ENCODE measurements around the gene DHX30.

Gene DHX30

DNA sequence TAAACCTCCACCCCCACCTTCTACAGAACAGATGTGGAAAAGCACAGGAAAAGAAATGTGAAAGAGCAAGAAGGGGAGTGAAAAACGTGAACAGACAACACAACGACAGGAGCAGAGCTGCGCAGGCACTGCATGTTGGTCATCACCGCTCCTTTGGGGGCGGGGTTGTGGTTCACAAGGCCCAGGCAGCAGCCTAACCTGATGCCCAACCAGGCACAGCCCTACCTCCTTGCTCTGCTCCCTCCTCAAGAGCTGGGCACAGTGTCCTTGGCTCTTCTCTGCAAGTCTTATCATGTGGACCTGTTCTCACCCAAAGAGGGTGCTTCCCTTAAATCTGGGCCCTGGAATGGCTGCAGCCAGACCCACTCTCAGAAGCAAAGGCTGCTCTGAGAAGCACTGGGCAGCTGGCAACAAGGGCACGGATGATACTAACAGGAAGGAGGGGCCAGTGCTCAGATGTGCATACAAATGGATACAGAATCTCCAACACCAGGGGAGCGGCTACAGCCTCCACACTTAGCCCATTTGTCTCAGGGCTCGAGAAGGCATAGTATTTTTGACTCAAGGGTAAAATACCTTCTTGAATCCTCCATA, 64.6 kb downstream of the DHX30 start:
- H3K79me1 ChIP-seq (ENCODE audit: low read length) = no peaks in the 10 kb centered on the region
- H2BK120ac ChIP-seq (ENCODE audit: low read depth, low read length) = no peak overlapping the region
- H3K79me2 ChIP-seq (ENCODE audit: control insufficient read depth, insufficient read depth, low read length) = no peaks in the 10 kb centered on the region
- no peak overlapping the region for H3K4me2 ChIP-seq (ENCODE audit: low read length)
- H3K4me3 ChIP-seq (ENCODE audit: low read length) = no peak overlapping the region
- H3K4ac ChIP-seq (ENCODE audit: low read depth, low read length) = no peak overlapping the region
- no peak overlapping the region for H2BK15ac ChIP-seq (replicated peaks; ENCODE audit: low read depth)
- H3K56ac ChIP-seq (ENCODE audit: low read length) = no peak overlapping the region
- no peak overlapping the region for H2BK5ac ChIP-seq (ENCODE audit: low read length)
- H4K8ac ChIP-seq (ENCODE audit: low read depth, low read length) = no peak overlapping the region
- H2AK5ac ChIP-seq (ENCODE audit: low read length) = no peak overlapping the region
- no peaks in the 10 kb centered on the region for H3K4me1 ChIP-seq (ENCODE audit: control insufficient read depth, low read depth, low read length)
- H3K23ac ChIP-seq (ENCODE audit: low read length) = no peak overlapping the region
- H3K36me3 ChIP-seq (ENCODE audit: control insufficient read depth, insufficient read depth, low read length) = peaks cover 15% of the 10 kb centered on the region
- DNase-seq = no peak
- no peak overlapping the region for H4K5ac ChIP-seq (ENCODE audit: low read length)
- no peak overlapping the region for H3K27ac ChIP-seq (ENCODE audit: low read depth, low read length)
- H3K9ac ChIP-seq (ENCODE audit: low read length) = no peak overlapping the region
- no peak overlapping the region for H3K18ac ChIP-seq (ENCODE audit: low read length)
- no peaks in the 10 kb centered on the region for H3K27me3 ChIP-seq (ENCODE audit: insufficient read depth, low read length, poor library complexity)
- no CpG with 5 or more reads among the region's 8 CpGs for WGBS (ENCODE audit: extremely low coverage, insufficient coverage, low lambda C conversion rate)

- peaks cover 17% of the 10 kb centered on the region for H3K36me3 ChIP-seq (ENCODE audit: control insufficient read depth, insufficient read depth, low read length)
- H3K4me2 ChIP-seq (ENCODE audit: low read length) = no peak overlapping the region
Observed at GRCh38 chr3:47868306-47868705, 65.4 kb downstream of the DHX30 start.

GRCh38 chr3:47870156-47870555, 67.2 kb downstream of the DHX30 start:
- no peak overlapping the region for H3K27ac ChIP-seq (ENCODE audit: low read depth, low read length)
- peaks cover 15% of the 10 kb centered on the region for H3K36me3 ChIP-seq (ENCODE audit: control insufficient read depth, insufficient read depth, low read length)
- H3K27me3 ChIP-seq (ENCODE audit: insufficient read depth, low read length, poor library complexity) = no peaks in the 10 kb centered on the region
- no peak overlapping the region for H3K4me2 ChIP-seq (ENCODE audit: low read length)
- no peak overlapping the region for H2BK5ac ChIP-seq (ENCODE audit: low read length)
- H3K79me1 ChIP-seq (ENCODE audit: low read length) = no peaks in the 10 kb centered on the region
- WGBS (ENCODE audit: extremely low coverage, insufficient coverage, low lambda C conversion rate) = no CpG with 5 or more reads among the region's 3 CpGs
- H2BK120ac ChIP-seq (ENCODE audit: low read depth, low read length) = no peak overlapping the region
- no peaks in the 10 kb centered on the region for H3K4me1 ChIP-seq (ENCODE audit: control insufficient read depth, low read depth, low read length)
- DNase-seq = no peak
- H3K4ac ChIP-seq (ENCODE audit: low read depth, low read length) = no peak overlapping the region
- no peaks in the 10 kb centered on the region for H3K79me2 ChIP-seq (ENCODE audit: control insufficient read depth, insufficient read depth, low read length)
- H3K9ac ChIP-seq (ENCODE audit: low read length) = no peak overlapping the region
- H3K18ac ChIP-seq (ENCODE audit: low read length) = no peak overlapping the region
- no peak overlapping the region for H3K56ac ChIP-seq (ENCODE audit: low read length)
- no peak overlapping the region for H3K4me3 ChIP-seq (ENCODE audit: low read length)
- H2AK5ac ChIP-seq (ENCODE audit: low read length) = no peak overlapping the region
- no peak overlapping the region for H4K5ac ChIP-seq (ENCODE audit: low read length)
- H4K8ac ChIP-seq (ENCODE audit: low read depth, low read length) = no peak overlapping the region
- H3K23ac ChIP-seq (ENCODE audit: low read length) = no peak overlapping the region
- H2BK15ac ChIP-seq (replicated peaks; ENCODE audit: low read depth) = no peak overlapping the region

More at GRCh38 chr3:47868306-47868705, 65.4 kb downstream of the DHX30 start:
- no peak overlapping the region for H2BK120ac ChIP-seq (ENCODE audit: low read depth, low read length)
- no peak overlapping the region for H3K56ac ChIP-seq (ENCODE audit: low read length)
- H3K27ac ChIP-seq (ENCODE audit: low read depth, low read length) = no peak overlapping the region
- H4K5ac ChIP-seq (ENCODE audit: low read length) = no peak overlapping the region
- no CpG with 5 or more reads among the region's 2 CpGs for WGBS (ENCODE audit: extremely low coverage, insufficient coverage, low lambda C conversion rate)
- no peak overlapping the region for H2AK5ac ChIP-seq (ENCODE audit: low read length)
- H3K4me1 ChIP-seq (ENCODE audit: control insufficient read depth, low read depth, low read length) = no peaks in the 10 kb centered on the region
- H3K9ac ChIP-seq (ENCODE audit: low read length) = no peak overlapping the region
- no peak overlapping the region for H3K4ac ChIP-seq (ENCODE audit: low read depth, low read length)
- H3K79me1 ChIP-seq (ENCODE audit: low read length) = no peaks in the 10 kb centered on the region
- no peak overlapping the region for H2BK5ac ChIP-seq (ENCODE audit: low read length)
- no peak overlapping the region for H3K4me3 ChIP-seq (ENCODE audit: low read length)
- no peaks in the 10 kb centered on the region for H3K27me3 ChIP-seq (ENCODE audit: insufficient read depth, low read length, poor library complexity)
- DNase-seq = no peak
- no peak overlapping the region for H4K8ac ChIP-seq (ENCODE audit: low read depth, low read length)
- H3K18ac ChIP-seq (ENCODE audit: low read length) = no peak overlapping the region
- no peaks in the 10 kb centered on the region for H3K79me2 ChIP-seq (ENCODE audit: control insufficient read depth, insufficient read depth, low read length)
- no peak overlapping the region for H2BK15ac ChIP-seq (replicated peaks; ENCODE audit: low read depth)
- no peak overlapping the region for H3K23ac ChIP-seq (ENCODE audit: low read length)

GRCh38 chr3:47870702-47871260, 67.8 kb downstream of the DHX30 start:
- no peak overlapping the region for H3K9ac ChIP-seq (ENCODE audit: low read length)
- no peak overlapping the region for H3K4ac ChIP-seq (ENCODE audit: low read depth, low read length)
- no peaks in the 10 kb centered on the region for H3K79me1 ChIP-seq (ENCODE audit: low read length)
- peaks cover 16% of the 10 kb centered on the region for H3K36me3 ChIP-seq (ENCODE audit: control insufficient read depth, insufficient read depth, low read length)
- H3K56ac ChIP-seq (ENCODE audit: low read length) = no peak overlapping the region
- no peak overlapping the region for H3K23ac ChIP-seq (ENCODE audit: low read length)
- no peak overlapping the region for H3K4me2 ChIP-seq (ENCODE audit: low read length)
- no peaks in the 10 kb centered on the region for H3K27me3 ChIP-seq (ENCODE audit: insufficient read depth, low read length, poor library complexity)
- no peak overlapping the region for H2BK120ac ChIP-seq (ENCODE audit: low read depth, low read length)
- H4K8ac ChIP-seq (ENCODE audit: low read depth, low read length) = no peak overlapping the region
- no peak overlapping the region for H3K27ac ChIP-seq (ENCODE audit: low read depth, low read length)
- H3K79me2 ChIP-seq (ENCODE audit: control insufficient read depth, insufficient read depth, low read length) = no peaks in the 10 kb centered on the region
- no peak overlapping the region for H2BK5ac ChIP-seq (ENCODE audit: low read length)
- no peak overlapping the region for H4K5ac ChIP-seq (ENCODE audit: low read length)
- no CpG with 5 or more reads among the region's 12 CpGs for WGBS (ENCODE audit: extremely low coverage, insufficient coverage, low lambda C conversion rate)
- no peak overlapping the region for H2BK15ac ChIP-seq (replicated peaks; ENCODE audit: low read depth)
- H2AK5ac ChIP-seq (ENCODE audit: low read length) = no peak overlapping the region
- no peak for DNase-seq
- H3K4me3 ChIP-seq (ENCODE audit: low read length) = no peak overlapping the region
- no peak overlapping the region for H3K18ac ChIP-seq (ENCODE audit: low read length)
- no peaks in the 10 kb centered on the region for H3K4me1 ChIP-seq (ENCODE audit: control insufficient read depth, low read depth, low read length)

GRCh38 chr3:47871389-47871788, 68.5 kb downstream of the DHX30 start:
- Histone ChIP-seq H3K4me3 (ENCODE audit: low read length) (no peak overlapping the region), H2BK15ac (replicated peaks; ENCODE audit: low read depth) (no peak overlapping the region), H3K18ac (ENCODE audit: low read length) (no peak overlapping the region), H3K4ac (ENCODE audit: low read depth, low read length) (no peak overlapping the region), H3K4me2 (ENCODE audit: low read length) (no peak overlapping the region), H3K27me3 (ENCODE audit: insufficient read depth, low read length, poor library complexity) (no peaks in the 10 kb centered on the region), H4K8ac (ENCODE audit: low read depth, low read length) (no peak overlapping the region), H2AK5ac (ENCODE audit: low read length) (no peak overlapping the region), H3K36me3 (ENCODE audit: control insufficient read depth, insufficient read depth, low read length) (peaks cover 16% of the 10 kb centered on the region), H3K4me1 (ENCODE audit: control insufficient read depth, low read depth, low read length) (no peaks in the 10 kb centered on the region), H3K23ac (ENCODE audit: low read length) (no peak overlapping the region), H2BK5ac (ENCODE audit: low read length) (no peak overlapping the region), H3K79me2 (ENCODE audit: control insufficient read depth, insufficient read depth, low read length) (no peaks in the 10 kb centered on the region), H2BK120ac (ENCODE audit: low read depth, low read length) (no peak overlapping the region), H4K5ac (ENCODE audit: low read length) (no peak overlapping the region), H3K27ac (ENCODE audit: low read depth, low read length) (no peak overlapping the region), H3K56ac (ENCODE audit: low read length) (no peak overlapping the region), H3K9ac (ENCODE audit: low read length) (no peak overlapping the region), H3K79me1 (ENCODE audit: low read length) (no peaks in the 10 kb centered on the region)
- no CpG with 5 or more reads among the region's 2 CpGs for WGBS (ENCODE audit: extremely low coverage, insufficient coverage, low lambda C conversion rate)
- no peak for DNase-seq

- Histone ChIP-seq H2BK120ac (ENCODE audit: low read depth, low read length) (no peak overlapping the region), H4K5ac (ENCODE audit: low read length) (no peak overlapping the region), H3K36me3 (ENCODE audit: control insufficient read depth, insufficient read depth, low read length) (peaks cover 7% of the 10 kb centered on the region), H3K9ac (ENCODE audit: low read length) (no peak overlapping the region), H3K79me2 (ENCODE audit: control insufficient read depth, insufficient read depth, low read length) (no peaks in the 10 kb centered on the region), H4K8ac (ENCODE audit: low read depth, low read length) (no peak overlapping the region), H3K56ac (ENCODE audit: low read length) (no peak overlapping the region), H3K4ac (ENCODE audit: low read depth, low read length) (no peak overlapping the region), H2BK5ac (ENCODE audit: low read length) (no peak overlapping the region), H3K4me2 (ENCODE audit: low read length) (no peak overlapping the region), H3K23ac (ENCODE audit: low read length) (no peak overlapping the region), H3K79me1 (ENCODE audit: low read length) (no peaks in the 10 kb centered on the region), H3K18ac (ENCODE audit: low read length) (no peak overlapping the region), H3K4me1 (ENCODE audit: control insufficient read depth, low read depth, low read length) (no peaks in the 10 kb centered on the region), H2AK5ac (ENCODE audit: low read length) (no peak overlapping the region), H3K27ac (ENCODE audit: low read depth, low read length) (no peak overlapping the region), H2BK15ac (replicated peaks; ENCODE audit: low read depth) (no peak overlapping the region), H3K27me3 (ENCODE audit: insufficient read depth, low read length, poor library complexity) (no peaks in the 10 kb centered on the region), H3K4me3 (ENCODE audit: low read length) (no peak overlapping the region)
- no peak for DNase-seq
- no CpG with 5 or more reads among the region's 4 CpGs for WGBS (ENCODE audit: extremely low coverage, insufficient coverage, low lambda C conversion rate)
Observed at GRCh38 chr3:47872916-47873315, 70.0 kb downstream of the DHX30 start.
